OCI-LY7 (cell line): Measurements from ENCODE around the gene TNP2.

Experiments used
- EZH2phosphoT487 ChIP-seq: fragments of 200-600 bp; sonication (generic); IDR thresholded peaks from 2 replicates; pipeline ENCODE4 v1.6.1; 2018; ENCODE audit warnings: low read depth, borderline replicate concordance, mild to moderate bottlenecking, mixed run types, antibody characterized with exemption, low read length, moderate library complexity, mixed read lengths
- TF ChIP-seq, protein P1 (sequence below): fragments of 200-600 bp; sonication (generic); conservative IDR thresholded peaks from 2 replicates; pipeline ENCODE4 v1.5.1; 2014; ENCODE audit warnings: mild to moderate bottlenecking, antibody characterized with exemption, low read length, moderate library complexity, mixed read lengths

DNA sequence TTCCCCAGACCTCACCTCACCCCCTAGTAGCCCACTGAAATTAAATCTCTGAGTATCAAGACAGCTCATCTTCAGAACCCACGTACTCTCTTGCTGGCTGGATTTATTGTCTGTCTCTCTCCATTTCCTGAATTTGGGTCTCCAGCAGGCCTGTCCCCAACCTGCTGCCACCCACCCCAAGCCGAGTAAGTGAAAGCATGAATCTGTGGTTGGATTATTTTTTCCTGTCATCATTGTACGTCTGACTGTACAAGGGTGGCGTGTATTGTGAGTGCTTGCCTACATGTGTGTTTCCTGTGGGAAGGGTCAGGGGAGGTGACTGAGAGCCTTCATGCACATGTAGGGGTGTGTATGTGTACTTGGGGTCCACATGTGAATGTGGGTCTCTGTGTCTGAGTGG, 5.4 kb downstream of the TNP2 start:
- TF ChIP-seq, protein P1, sequence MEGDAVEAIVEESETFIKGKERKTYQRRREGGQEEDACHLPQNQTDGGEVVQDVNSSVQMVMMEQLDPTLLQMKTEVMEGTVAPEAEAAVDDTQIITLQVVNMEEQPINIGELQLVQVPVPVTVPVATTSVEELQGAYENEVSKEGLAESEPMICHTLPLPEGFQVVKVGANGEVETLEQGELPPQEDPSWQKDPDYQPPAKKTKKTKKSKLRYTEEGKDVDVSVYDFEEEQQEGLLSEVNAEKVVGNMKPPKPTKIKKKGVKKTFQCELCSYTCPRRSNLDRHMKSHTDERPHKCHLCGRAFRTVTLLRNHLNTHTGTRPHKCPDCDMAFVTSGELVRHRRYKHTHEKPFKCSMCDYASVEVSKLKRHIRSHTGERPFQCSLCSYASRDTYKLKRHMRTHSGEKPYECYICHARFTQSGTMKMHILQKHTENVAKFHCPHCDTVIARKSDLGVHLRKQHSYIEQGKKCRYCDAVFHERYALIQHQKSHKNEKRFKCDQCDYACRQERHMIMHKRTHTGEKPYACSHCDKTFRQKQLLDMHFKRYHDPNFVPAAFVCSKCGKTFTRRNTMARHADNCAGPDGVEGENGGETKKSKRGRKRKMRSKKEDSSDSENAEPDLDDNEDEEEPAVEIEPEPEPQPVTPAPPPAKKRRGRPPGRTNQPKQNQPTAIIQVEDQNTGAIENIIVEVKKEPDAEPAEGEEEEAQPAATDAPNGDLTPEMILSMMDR, result no peak
- no peak for TF ChIP-seq EZH2phosphoT487
